Activated T-cell treated with anti-CD3 and anti-CD28 coated beads, Interleukin-2, amount 50 U/mL, for 72 hours (primary cell): ENCODE measurements around the gene ANKH. TPM values are rescaled to one million over a fixed set of nuclear protein-coding genes. Genes with fewer than 3 reads are reported as not detected.

ENCODE experiments used
- ATAC-seq, 2 donors: fragments of 150-1000 bp; cut with Tn5 transposase; replicated peaks in 1 of 2; 2 replicates each; pipeline ENCODE4 v1.10.0; 2021; ENCODE audit warnings: moderate library complexity in 2 of 2, mild to moderate bottlenecking in 1 of 2
- DNase-seq, 2 donors: peaks; one replicate each; pipeline ENCODE4 v3.0.0; 2021 to 2022; ENCODE audit warnings: mixed read lengths in 1 of 2
- H3K27ac Mint-ChIP-seq: one replicate; pipeline ENCODE4 v1.8.0; 2022; ENCODE audit warnings: mild to moderate bottlenecking, moderate library complexity, mixed read lengths
- H3K27me3 Mint-ChIP-seq: one replicate; pipeline ENCODE4 v1.8.0; 2022; ENCODE audit warnings: low read depth, mixed read lengths
- H3K36me3 Mint-ChIP-seq, 2 donors: one replicate each; pipeline ENCODE4 v1.8.0; 2022; ENCODE audit warnings: mixed read lengths in 2 of 2, mild to moderate bottlenecking in 1 of 2; ENCODE audit not compliant: insufficient read depth in 2 of 2
- H3K4me1 Mint-ChIP-seq: one replicate; pipeline ENCODE4 v1.8.0; 2022; ENCODE audit warnings: low read depth, mixed read lengths
- H3K4me3 Mint-ChIP-seq, 2 donors: one replicate each; pipeline ENCODE4 v1.8.0; 2022; ENCODE audit warnings: mild to moderate bottlenecking in 2 of 2, mixed read lengths in 2 of 2, moderate library complexity in 2 of 2
- H3K9me3 Mint-ChIP-seq, 2 donors: one replicate each; pipeline ENCODE4 v1.8.0; 2022; ENCODE audit warnings: mixed read lengths in 2 of 2
- total RNA-seq, 2 donors: library from RNA; stranded (reverse); gene quantifications; one replicate each; pipeline ENCODE4 v1.2.3, GENCODE V29; 2022

ANKH gene
- total RNA-seq, 2 donors from 2014 or later, result 86.3 to 103 TPM

- Mint-ChIP-seq H3K9me3 (no peaks in the 10 kb centered on the region), H3K4me1 (peaks cover 31% of the 10 kb centered on the region), H3K4me3 (no peak overlapping the region), H3K27ac (peak overlapping the region; percentile 6), H3K27me3 (no peaks in the 10 kb centered on the region), H3K36me3 (peaks cover 8 to 20% of the 10 kb centered on the region in 2 donors)
- DNase-seq (no peak), ATAC-seq (no peak)
Measured at GRCh38 chr5:14722923-14723322, 148.7 kb downstream of the ANKH start.

- peaks cover 31% of the 10 kb centered on the region for H3K4me1 Mint-ChIP-seq
- H3K27me3 Mint-ChIP-seq, result no peaks in the 10 kb centered on the region
- no peak overlapping the region for H3K4me3 Mint-ChIP-seq
- no peak overlapping the region for H3K27ac Mint-ChIP-seq
- ATAC-seq, result no peak
- no peaks in the 10 kb centered on the region for H3K9me3 Mint-ChIP-seq
- H3K36me3 Mint-ChIP-seq, result peaks cover 11 to 21% of the 10 kb centered on the region in 2 donors
- no peak for DNase-seq
Measured at GRCh38 chr5:14721990-14722656, 149.5 kb downstream of the ANKH start.

- no peak for ATAC-seq
- peaks cover 26% of the 10 kb centered on the region for H3K4me1 Mint-ChIP-seq
- no peaks in the 10 kb centered on the region for H3K9me3 Mint-ChIP-seq
- H3K27ac Mint-ChIP-seq, result peak overlapping the region; percentile 75
- no peaks in the 10 kb centered on the region for H3K27me3 Mint-ChIP-seq
- DNase-seq, result no peak
- no peak overlapping the region for H3K4me3 Mint-ChIP-seq
- H3K36me3 Mint-ChIP-seq, result peaks cover 8 to 26% of the 10 kb centered on the region in 2 donors
Measured at GRCh38 chr5:14720236-14720923, 151.2 kb downstream of the ANKH start.

- peaks cover 23% of the 10 kb centered on the region for H3K4me1 Mint-ChIP-seq
- ATAC-seq, result no peak
- no peak for DNase-seq
- H3K9me3 Mint-ChIP-seq, result no peaks in the 10 kb centered on the region
- H3K27me3 Mint-ChIP-seq, result no peaks in the 10 kb centered on the region
- H3K36me3 Mint-ChIP-seq, result peaks cover 5 to 22% of the 10 kb centered on the region in 2 donors
- H3K27ac Mint-ChIP-seq, result peak overlapping the region; percentile 53
- H3K4me3 Mint-ChIP-seq, result no peak overlapping the region
Measured at GRCh38 chr5:14718778-14719177, 152.8 kb downstream of the ANKH start.

GRCh38 chr5:14716755-14717752 lies 154.5 kb downstream of the ANKH start:
- no peaks in the 10 kb centered on the region for H3K9me3 Mint-ChIP-seq
- ATAC-seq (no peak), DNase-seq (no peak)
- H3K27me3 Mint-ChIP-seq, result no peaks in the 10 kb centered on the region
- H3K4me3 Mint-ChIP-seq, result no peak overlapping the region
- peak overlapping the region; percentile 21 for H3K27ac Mint-ChIP-seq
- H3K4me1 Mint-ChIP-seq, result peaks cover 9% of the 10 kb centered on the region
- H3K36me3 Mint-ChIP-seq, result peaks cover 7 to 21% of the 10 kb centered on the region in 2 donors

GRCh38 chr5:14715481-14715880 lies 156.1 kb downstream of the ANKH start:
- no peaks in the 10 kb centered on the region for H3K27me3 Mint-ChIP-seq
- ATAC-seq (no peak), DNase-seq (no peak)
- no peak overlapping the region for H3K4me3 Mint-ChIP-seq
- no peaks in the 10 kb centered on the region for H3K9me3 Mint-ChIP-seq
- H3K36me3 Mint-ChIP-seq, result peaks cover 13 to 23% of the 10 kb centered on the region in 2 donors
- peaks cover 15% of the 10 kb centered on the region for H3K4me1 Mint-ChIP-seq
- H3K27ac Mint-ChIP-seq, result no peak overlapping the region

GRCh38 chr5:14714706-14715105 lies 156.9 kb downstream of the ANKH start:
- Mint-ChIP-seq H3K27ac (peak overlapping the region; percentile 48), H3K9me3 (no peaks in the 10 kb centered on the region), H3K27me3 (no peaks in the 10 kb centered on the region), H3K4me3 (no peak overlapping the region), H3K4me1 (peaks cover 15% of the 10 kb centered on the region), H3K36me3 (peaks cover 14 to 30% of the 10 kb centered on the region in 2 donors)
- ATAC-seq (no peak), DNase-seq (no peak)

- Mint-ChIP-seq H3K9me3 (no peaks in the 10 kb centered on the region), H3K36me3 (peaks cover 13 to 33% of the 10 kb centered on the region in 2 donors), H3K27ac (peak overlapping the region; percentile 68), H3K4me3 (no peak overlapping the region), H3K4me1 (peaks cover 15% of the 10 kb centered on the region), H3K27me3 (no peaks in the 10 kb centered on the region)
- DNase-seq (no peak), ATAC-seq (no peak)
Measured at GRCh38 chr5:14713476-14714390, 157.8 kb downstream of the ANKH start.

- Mint-ChIP-seq H3K36me3 (peaks cover 14 to 37% of the 10 kb centered on the region in 2 donors), H3K27me3 (no peaks in the 10 kb centered on the region), H3K4me1 (peaks cover 23% of the 10 kb centered on the region), H3K27ac (no peak overlapping the region), H3K4me3 (no peak overlapping the region), H3K9me3 (no peaks in the 10 kb centered on the region)
- no peak for ATAC-seq
- no peak for DNase-seq
Measured at GRCh38 chr5:14712666-14713065, 158.9 kb downstream of the ANKH start.

- H3K27me3 Mint-ChIP-seq, result no peaks in the 10 kb centered on the region
- DNase-seq (no peak), ATAC-seq (no peak)
- H3K36me3 Mint-ChIP-seq, result peaks cover 12 to 38% of the 10 kb centered on the region in 2 donors
- H3K9me3 Mint-ChIP-seq, result no peaks in the 10 kb centered on the region
- no peak overlapping the region for H3K27ac Mint-ChIP-seq
- H3K4me3 Mint-ChIP-seq, result no peak overlapping the region
- H3K4me1 Mint-ChIP-seq, result peaks cover 29% of the 10 kb centered on the region
Measured at GRCh38 chr5:14712131-14712530, 159.4 kb downstream of the ANKH start.

GRCh38 chr5:14710313-14710994 lies 161.1 kb downstream of the ANKH start:
- Mint-ChIP-seq H3K9me3 (no peaks in the 10 kb centered on the region), H3K27me3 (no peaks in the 10 kb centered on the region), H3K4me3 (no peak overlapping the region), H3K4me1 (peaks cover 45% of the 10 kb centered on the region), H3K27ac (peak overlapping the region; percentile 48), H3K36me3 (peaks cover 16 to 43% of the 10 kb centered on the region in 2 donors)
- no peak for DNase-seq
- ATAC-seq, result no peak

- no peak for DNase-seq
- Mint-ChIP-seq H3K27me3 (no peaks in the 10 kb centered on the region), H3K4me3 (peak overlapping the region in 1 of 2 donors; percentile 8), H3K9me3 (no peaks in the 10 kb centered on the region), H3K36me3 (peaks cover 17 to 54% of the 10 kb centered on the region in 2 donors), H3K4me1 (peaks cover 64% of the 10 kb centered on the region), H3K27ac (peak overlapping the region; percentile 88)
- no peak for ATAC-seq
Measured at GRCh38 chr5:14708551-14708950, 163.0 kb downstream of the ANKH start.
